GM19193 (cell line): ENCODE results near the gene BTBD9.
A peak's percentile ranks its signal among the peaks of the same experiment; 100 is the strongest.

Experiments
- POLR2A ChIP-seq: IDR thresholded peaks from 4 replicates; pipeline ENCODE4 v1.6.1; 2011; ENCODE audit not compliant: insufficient read depth, insufficient read length; ENCODE audit errors: extremely low read depth

Gene BTBD9

GRCh38 chr6:38639498-38640215, at the start of gene BTBD9:
Gene BTBD9, minus strand, starts transcription at chr6:38639929.
- TF ChIP-seq POLR2A = peak; percentile 58

- no peak for TF ChIP-seq POLR2A
Measured at GRCh38 chr6:38688579-38689087, 48.9 kb upstream of the BTBD9 start.

- no peak for TF ChIP-seq POLR2A
Measured at GRCh38 chr6:38687549-38687948, 47.8 kb upstream of the BTBD9 start.

- TF ChIP-seq POLR2A = no peak
Measured at GRCh38 chr6:38687043-38687353, 47.3 kb upstream of the BTBD9 start.

- no peak for TF ChIP-seq POLR2A
Measured at GRCh38 chr6:38686270-38687042, 46.7 kb upstream of the BTBD9 start.

GRCh38 chr6:38684904-38685303, 45.2 kb upstream of the BTBD9 start:
- TF ChIP-seq POLR2A = no peak

GRCh38 chr6:38684237-38684636, 44.5 kb upstream of the BTBD9 start:
- no peak for TF ChIP-seq POLR2A

- no peak for TF ChIP-seq POLR2A
Measured at GRCh38 chr6:38681850-38682249, 42.1 kb upstream of the BTBD9 start.

GRCh38 chr6:38679668-38680067, 39.9 kb upstream of the BTBD9 start:
- TF ChIP-seq POLR2A = no peak

- no peak for TF ChIP-seq POLR2A
Measured at GRCh38 chr6:38678178-38678760, 38.5 kb upstream of the BTBD9 start.

- TF ChIP-seq POLR2A = no peak
Measured at GRCh38 chr6:38676974-38677544, 37.3 kb upstream of the BTBD9 start.

GRCh38 chr6:38676236-38676973, 36.7 kb upstream of the BTBD9 start:
- no peak for TF ChIP-seq POLR2A

GRCh38 chr6:38673397-38674165, 33.9 kb upstream of the BTBD9 start:
- TF ChIP-seq POLR2A = no peak

GRCh38 chr6:38671885-38672467, 32.2 kb upstream of the BTBD9 start:
- TF ChIP-seq POLR2A = no peak
